H1 (cell line): ENCODE results near the gene NTPCR. TPM values are rescaled to one million over a fixed set of nuclear protein-coding genes. Genes with fewer than 3 reads are reported as not detected.

Experiments used
- CTCF ChIA-PET: fragments of 300-600 bp; sonication (Branson Sonifier 250); formaldehyde crosslinking; loops from one replicate; lab custom pipeline; 2021; ENCODE audit not compliant: partially characterized antibody; lab: Charles Lee
- POLR2A ChIA-PET: fragments of 300-600 bp; sonication (Branson Sonifier 250); formaldehyde crosslinking; loops from one replicate; lab custom pipeline; 2021; ENCODE audit warnings: inconsistent platforms; ENCODE audit not compliant: partially characterized antibody; lab: Charles Lee
- DNase-seq, 2 experiments: peaks; one replicate each; pipeline versions ENCODE4 v3.0.0 to v3.0.0-alpha.2; 2010 to 2022; ENCODE audit warnings: low spot score in 2 of 2, low read depth in 1 of 2, mixed read lengths in 1 of 2
- FAIRE-seq: peaks from 2 replicates; lab custom pipeline; 2011; peaks lifted over from hg19 to GRCh38; lab: Jason Lieb, UNC
- H2AFZ ChIP-seq: 2 replicates; pipeline ENCODE4 v1.8.1; 2012; ENCODE audit warnings: low read length, inconsistent platforms
- H2AK5ac ChIP-seq: 2 replicates; pipeline ENCODE4 v1.6.1; 2013; ENCODE audit warnings: low read depth, low read length
- H2BK120ac ChIP-seq: replicated peaks from 2 replicates; pipeline ENCODE3; 2013; ENCODE audit warnings: low read depth, low read length, inconsistent platforms
- H2BK12ac ChIP-seq: 2 replicates; pipeline ENCODE4 v1.6.1; 2013; ENCODE audit warnings: low read depth, low read length
- H2BK15ac ChIP-seq: 2 replicates; pipeline ENCODE4 v1.6.1; 2013; ENCODE audit warnings: low read length
- H2BK20ac ChIP-seq: 2 replicates; pipeline ENCODE4 v1.6.1; 2013; ENCODE audit warnings: low read length
- H2BK5ac ChIP-seq: 2 replicates; pipeline ENCODE4 v1.6.1; 2013; ENCODE audit warnings: low read depth, low read length
- H3K14ac ChIP-seq: 2 replicates; pipeline ENCODE4 v1.6.1; 2013; ENCODE audit warnings: inconsistent platforms; ENCODE audit not compliant: insufficient read length
- H3K18ac ChIP-seq: 2 replicates; pipeline ENCODE4 v1.6.1; 2013; ENCODE audit warnings: low read length; ENCODE audit errors: extremely low read depth
- H3K23ac ChIP-seq: 2 replicates; pipeline ENCODE4 v1.6.1; 2013; ENCODE audit warnings: inconsistent platforms; ENCODE audit not compliant: insufficient read length
- H3K23me2 ChIP-seq: 2 replicates; pipeline ENCODE4 v1.6.1; 2013; ENCODE audit warnings: low read depth, low read length
- H3K27ac ChIP-seq: 2 replicates; pipeline ENCODE4 v1.6.1; 2011; ENCODE audit warnings: low read depth, low read length, inconsistent platforms
- H3K27me3 ChIP-seq, 4 experiments: replicated peaks in 1 of 4; 1 replicate in 1 of 4; 2 replicates in 3 of 4; pipeline versions ENCODE4 v1.6.1 to v1.8.1; 2011 to 2013; ENCODE audit warnings: low read length in 3 of 4, mild to moderate bottlenecking in 3 of 4, inconsistent platforms in 2 of 4, mixed read lengths in 2 of 4, moderate library complexity in 1 of 4; ENCODE audit not compliant: control insufficient read depth in 3 of 4, insufficient read depth in 3 of 4; ENCODE audit errors: extremely low read depth in 1 of 4
- H3K36me3 ChIP-seq, 4 experiments: 2 replicates each; pipeline versions ENCODE4 v1.6.1 to v1.8.1; 2011 to 2013; ENCODE audit warnings: mild to moderate bottlenecking in 4 of 4, low read length in 3 of 4, moderate library complexity in 2 of 4, control low read depth in 1 of 4, inconsistent platforms in 1 of 4; ENCODE audit not compliant: insufficient read depth in 4 of 4, control insufficient read depth in 2 of 4
- H3K4ac ChIP-seq: replicated peaks from 2 replicates; pipeline ENCODE3; 2013; ENCODE audit warnings: low read length, low read depth, mixed read lengths, inconsistent platforms; ENCODE audit not compliant: insufficient read length
- H3K4me1 ChIP-seq, 4 experiments: replicated peaks in 1 of 4; 1 replicate in 1 of 4; 2 replicates in 3 of 4; pipeline versions ENCODE4 v1.6.1 to v1.8.1; 2011 to 2013; ENCODE audit warnings: low read length in 3 of 4, inconsistent platforms in 2 of 4, mixed read lengths in 1 of 4; ENCODE audit not compliant: insufficient read depth in 4 of 4, control insufficient read depth in 3 of 4
- H3K4me2 ChIP-seq, 2 experiments: 2 replicates each; pipeline versions ENCODE4 v1.6.1 to v1.8.1; 2011 to 2013; ENCODE audit warnings: low read depth in 2 of 2, low read length in 2 of 2, control low read depth in 1 of 2, inconsistent platforms in 1 of 2, mild to moderate bottlenecking in 1 of 2; ENCODE audit not compliant: insufficient read depth in 1 of 2
- H3K4me3 ChIP-seq, 4 experiments: fragments of 200-600, 300-600 bp in 1 of 4; sonication (generic), shearing (Covaris generic), sonication (Bioruptor Twin) in 1 of 4; 2 replicates each; pipeline versions ENCODE4 v1.5.1 to v1.8.1; 2011 to 2016; ENCODE audit warnings: low read length in 4 of 4, low read depth in 3 of 4, control low read depth in 2 of 4, inconsistent platforms in 2 of 4, mild to moderate bottlenecking in 2 of 4, mixed read lengths in 1 of 4, moderate library complexity in 1 of 4; ENCODE audit not compliant: insufficient read depth in 2 of 4; ENCODE audit errors: extremely low read depth in 1 of 4
- H3K56ac ChIP-seq: replicated peaks from 2 replicates; pipeline ENCODE3; 2013; ENCODE audit warnings: low read depth, mild to moderate bottlenecking, mixed read lengths, low read length, inconsistent platforms; ENCODE audit not compliant: insufficient read length
- H3K79me1 ChIP-seq: 2 replicates; pipeline ENCODE4 v1.6.1; 2013; ENCODE audit warnings: low read depth, low read length, control low read depth
- H3K79me2 ChIP-seq, 2 experiments: 2 replicates each; pipeline versions ENCODE4 v1.6.1 to v1.8.1; 2012 to 2013; ENCODE audit warnings: low read length in 2 of 2, mild to moderate bottlenecking in 2 of 2, inconsistent platforms in 1 of 2; ENCODE audit not compliant: insufficient read depth in 2 of 2, control insufficient read depth in 1 of 2
- H3K9ac ChIP-seq, 4 experiments: replicated peaks in 1 of 4; 1 replicate in 1 of 4; 2 replicates in 3 of 4; pipeline versions ENCODE4 v1.6.1 to v1.8.1; 2011 to 2013; ENCODE audit warnings: low read depth in 3 of 4, low read length in 3 of 4, control low read depth in 2 of 4, mild to moderate bottlenecking in 2 of 4, moderate library complexity in 2 of 4, inconsistent platforms in 1 of 4; ENCODE audit errors: extremely low read depth in 1 of 4
- H3K9me3 ChIP-seq, 2 experiments: 2 replicates each; pipeline versions ENCODE4 v1.6.1 to v1.8.1; 2012 to 2013; ENCODE audit warnings: mild to moderate bottlenecking in 2 of 2, moderate library complexity in 2 of 2, control low read depth in 1 of 2, inconsistent platforms in 1 of 2, low read depth in 1 of 2, low read length in 1 of 2, mixed read lengths in 1 of 2; ENCODE audit not compliant: insufficient read depth in 2 of 2
- H4K20me1 ChIP-seq, 2 experiments: replicated peaks in 1 of 2; 2 replicates each; pipeline versions ENCODE3 to v1.8.1; 2011 to 2013; ENCODE audit warnings: inconsistent platforms in 2 of 2, low read length in 2 of 2, mild to moderate bottlenecking in 1 of 2; ENCODE audit not compliant: insufficient read depth in 2 of 2, control insufficient read depth in 1 of 2
- H4K5ac ChIP-seq: 2 replicates; pipeline ENCODE4 v1.6.1; 2013; ENCODE audit warnings: low read length, low read depth, mixed read lengths, inconsistent platforms; ENCODE audit not compliant: insufficient read length
- H4K8ac ChIP-seq: 2 replicates; pipeline ENCODE4 v1.8.0; 2013; ENCODE audit warnings: mild to moderate bottlenecking, moderate library complexity, low read length, inconsistent platforms; ENCODE audit not compliant: insufficient read depth; ENCODE audit errors: extremely low read depth
- H4K91ac ChIP-seq: replicated peaks from 2 replicates; pipeline ENCODE3; 2013; ENCODE audit warnings: low read length, mixed read lengths, inconsistent platforms; ENCODE audit not compliant: insufficient read length
- ATF2 ChIP-seq: IDR thresholded peaks from 2 replicates; pipeline ENCODE4 v1.6.1; 2012; ENCODE audit warnings: low read length, inconsistent platforms
- WGBS, 2 experiments: shearing (Covaris generic) in 1 of 2; methylation state at CpG; one replicate each; pipeline versions ENCODE4 v1.1.6 to v1.1.7; 2013 to 2015; ENCODE audit warnings: low lambda C conversion rate in 2 of 2, mixed read lengths in 2 of 2, inconsistent platforms in 1 of 2, low coverage in 1 of 2, missing lambda C conversion rate in 1 of 2; ENCODE audit not compliant: insufficient replicate concordance in 2 of 2, insufficient coverage in 1 of 2, insufficient read length in 1 of 2; ENCODE audit errors: extremely low coverage in 1 of 2, missing lambda C conversion rate in 1 of 2; 5-methylcytosine and 5-hydroxymethylcytosine counted together
- polyA plus RNA-seq, 7 experiments: library from polyadenylated mRNA; depleted of rRNA in 3 of 7; stranded (reverse) in 5 of 7; unstranded in 2 of 7; fragments of >200 nt in 5 of 7; fragments of 200-250 nt in 2 of 7; gene quantifications; 1 replicate in 5 of 7; 2 replicates in 1 of 7; 4 replicates in 1 of 7; pipeline versions ENCODE4 v1.2.1 to v1.2.3, GENCODE V29; 2011 to 2013; ENCODE audit warnings: missing spikeins in 2 of 7, mixed read lengths in 2 of 7
- total RNA-seq: library from RNA; stranded (reverse); fragmentation: NEBNext Ultra II Directional; extraction: Animal tissue kit (Norgen Biotek cat#: 25700); gene quantifications from 2 replicates; pipeline ENCODE4 v1.2.1, GENCODE V29; 2021

The NTPCR gene
- total and polyA plus RNA-seq, 2 of the 8 experiments (the other 6 are each of a cell fraction or from before 2014, with no cell fraction given): 22.6 to 73.1 TPM

- no peak overlapping the region for H2BK12ac ChIP-seq
- no peak overlapping the region for H3K4ac ChIP-seq
- no peak overlapping the region for H3K14ac ChIP-seq
- H3K9me3 ChIP-seq: no peaks in the 10 kb centered on the region
- no peak overlapping the region for H2BK5ac ChIP-seq
- no peaks in the 10 kb centered on the region for H4K20me1 ChIP-seq
- TF ChIP-seq ATF2: no peak
- no peaks in the 10 kb centered on the region for H3K79me2 ChIP-seq
- H3K4me2 ChIP-seq: no peak overlapping the region
- H3K36me3 ChIP-seq: no peaks in the 10 kb centered on the region
- H3K4me3 ChIP-seq: no peak overlapping the region
- no peak overlapping the region for H2BK120ac ChIP-seq
- ChIA-PET CTCF (interaction anchor here (0.9 to 1.2 kb wide), 2 partner anchors 14 to 284 kb away, joined by 3 to 4 read pairs; no protein-coding TSS in a partner anchor), POLR2A (no interaction called here)
- H3K27me3 ChIP-seq: no peaks in the 10 kb centered on the region
- H3K23ac ChIP-seq: no peak overlapping the region
- H3K18ac ChIP-seq: no peak overlapping the region
- WGBS, 2 experiments: 100% methylated on average over 2 of the region's 2 CpGs; no CpG with 5 or more reads in 1 of the 2 experiments
- no peaks in the 10 kb centered on the region for H3K23me2 ChIP-seq
- H3K56ac ChIP-seq: no peak overlapping the region
- H2BK15ac ChIP-seq: no peak overlapping the region
- no peak overlapping the region for H2AFZ ChIP-seq
- H4K91ac ChIP-seq: no peak overlapping the region
- no peak for FAIRE-seq
- no peak overlapping the region for H2AK5ac ChIP-seq
- H2BK20ac ChIP-seq: no peak overlapping the region
- DNase-seq: no peak
- H4K5ac ChIP-seq: no peak overlapping the region
- no peaks in the 10 kb centered on the region for H3K4me1 ChIP-seq
- H3K79me1 ChIP-seq: no peaks in the 10 kb centered on the region
- no peak overlapping the region for H3K9ac ChIP-seq
- no peak overlapping the region for H4K8ac ChIP-seq
- no peak overlapping the region for H3K27ac ChIP-seq
Measured at GRCh38 chr1:232921381-232921780, 29.0 kb upstream of the NTPCR start.
